ENCODE data around the gene RPS6KA5. TPM values are rescaled to one million over a fixed set of nuclear protein-coding genes. Genes with fewer than 3 reads are reported as not detected.

RPS6KA5 gene
- total RNA-seq, 1 experiment from 2014 or later: 24.2 TPM

DNA sequence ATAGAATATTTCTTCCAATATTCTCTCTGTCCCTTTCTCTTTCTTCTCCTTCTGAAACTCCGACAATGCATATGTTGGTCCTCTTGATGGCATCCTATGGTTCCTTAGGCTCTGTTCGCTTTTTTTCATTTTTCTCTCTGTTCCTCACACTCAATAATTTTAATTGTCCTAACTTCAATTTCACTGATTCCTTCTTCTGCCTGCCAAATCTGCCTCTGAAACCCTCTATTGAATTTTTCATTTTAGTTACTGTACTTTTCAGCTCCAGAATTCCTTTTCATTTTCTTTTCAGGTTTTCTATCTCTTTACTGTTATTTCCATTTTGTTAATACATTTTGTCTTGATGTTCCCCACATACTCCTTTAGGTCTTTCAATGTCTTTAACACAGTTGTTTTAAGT lies 177.2 kb downstream of the RPS6KA5 start (continued):
- TF ChIP-seq, protein P1, sequence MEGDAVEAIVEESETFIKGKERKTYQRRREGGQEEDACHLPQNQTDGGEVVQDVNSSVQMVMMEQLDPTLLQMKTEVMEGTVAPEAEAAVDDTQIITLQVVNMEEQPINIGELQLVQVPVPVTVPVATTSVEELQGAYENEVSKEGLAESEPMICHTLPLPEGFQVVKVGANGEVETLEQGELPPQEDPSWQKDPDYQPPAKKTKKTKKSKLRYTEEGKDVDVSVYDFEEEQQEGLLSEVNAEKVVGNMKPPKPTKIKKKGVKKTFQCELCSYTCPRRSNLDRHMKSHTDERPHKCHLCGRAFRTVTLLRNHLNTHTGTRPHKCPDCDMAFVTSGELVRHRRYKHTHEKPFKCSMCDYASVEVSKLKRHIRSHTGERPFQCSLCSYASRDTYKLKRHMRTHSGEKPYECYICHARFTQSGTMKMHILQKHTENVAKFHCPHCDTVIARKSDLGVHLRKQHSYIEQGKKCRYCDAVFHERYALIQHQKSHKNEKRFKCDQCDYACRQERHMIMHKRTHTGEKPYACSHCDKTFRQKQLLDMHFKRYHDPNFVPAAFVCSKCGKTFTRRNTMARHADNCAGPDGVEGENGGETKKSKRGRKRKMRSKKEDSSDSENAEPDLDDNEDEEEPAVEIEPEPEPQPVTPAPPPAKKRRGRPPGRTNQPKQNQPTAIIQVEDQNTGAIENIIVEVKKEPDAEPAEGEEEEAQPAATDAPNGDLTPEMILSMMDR (IDR thresholded peaks at IDR 0.05 in 2 of 3, conservative IDR thresholded peaks at IDR 0.05 in 1 of 3; ENCODE audit: borderline replicate concordance in 1 of 3, insufficient read depth in 1 of 3, low read depth in 2 of 3, low read length in 2 of 3): no peak
- TF ChIP-seq, protein P2, sequence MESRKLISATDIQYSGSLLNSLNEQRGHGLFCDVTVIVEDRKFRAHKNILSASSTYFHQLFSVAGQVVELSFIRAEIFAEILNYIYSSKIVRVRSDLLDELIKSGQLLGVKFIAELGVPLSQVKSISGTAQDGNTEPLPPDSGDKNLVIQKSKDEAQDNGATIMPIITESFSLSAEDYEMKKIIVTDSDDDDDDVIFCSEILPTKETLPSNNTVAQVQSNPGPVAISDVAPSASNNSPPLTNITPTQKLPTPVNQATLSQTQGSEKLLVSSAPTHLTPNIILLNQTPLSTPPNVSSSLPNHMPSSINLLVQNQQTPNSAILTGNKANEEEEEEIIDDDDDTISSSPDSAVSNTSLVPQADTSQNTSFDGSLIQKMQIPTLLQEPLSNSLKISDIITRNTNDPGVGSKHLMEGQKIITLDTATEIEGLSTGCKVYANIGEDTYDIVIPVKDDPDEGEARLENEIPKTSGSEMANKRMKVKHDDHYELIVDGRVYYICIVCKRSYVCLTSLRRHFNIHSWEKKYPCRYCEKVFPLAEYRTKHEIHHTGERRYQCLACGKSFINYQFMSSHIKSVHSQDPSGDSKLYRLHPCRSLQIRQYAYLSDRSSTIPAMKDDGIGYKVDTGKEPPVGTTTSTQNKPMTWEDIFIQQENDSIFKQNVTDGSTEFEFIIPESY (IDR thresholded peaks at IDR 0.05; ENCODE audit: extremely low read depth, insufficient replicate concordance, low read length): no peak
- no peak for TF ChIP-seq POLR2AphosphoS5 (IDR thresholded peaks at IDR 0.05; ENCODE audit: low read depth, low read length)

DNA sequence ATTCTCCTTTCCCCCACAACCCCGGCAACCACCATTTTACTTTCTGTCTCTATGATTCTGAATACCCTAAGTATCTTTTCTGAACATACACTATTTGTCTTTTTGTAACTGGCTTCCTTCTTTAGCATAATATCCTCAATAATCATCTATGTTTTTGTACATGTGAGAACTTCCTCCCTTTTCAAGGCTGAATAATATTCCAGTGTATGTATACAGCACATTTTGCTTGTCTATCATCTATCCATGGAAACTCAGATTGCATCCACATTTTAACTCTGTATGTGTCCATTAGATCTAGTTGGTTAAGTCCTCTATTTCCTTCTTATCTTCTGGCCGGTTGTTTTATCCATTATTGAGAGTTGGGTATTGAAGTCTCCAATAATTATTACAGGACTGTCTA lies 180.2 kb downstream of the RPS6KA5 start:
- H3K9ac ChIP-seq (ENCODE audit: low read length): no peak overlapping the region
- no peaks in the 10 kb centered on the region for H3K4me1 ChIP-seq (ENCODE audit: control insufficient read depth in 1 of 2, insufficient read depth in 2 of 2, low read length in 2 of 2)
- BruUV-seq (replicated peaks): no TSS peak
- ATAC-seq (no peak), DNase-seq (ENCODE audit: low read depth, low spot score) (no peak)
- no peaks in the 10 kb centered on the region for H3K27me3 ChIP-seq (ENCODE audit: insufficient read depth, low read length)
- TF ChIP-seq CBX3 (IDR thresholded peaks at IDR 0.05; ENCODE audit: low read depth) (no peak), RAD21 (IDR thresholded peaks at IDR 0.05; ENCODE audit: low read depth) (no peak), EZH2 (IDR thresholded peaks at IDR 0.05) (no peak), EZH2phosphoT487 (IDR thresholded peaks at IDR 0.05; ENCODE audit: borderline replicate concordance) (no peak), POLR2A (IDR thresholded peaks at IDR 0.05; ENCODE audit: borderline replicate concordance, extremely low read depth, insufficient read depth, insufficient read length) (no peak), POLR2AphosphoS5 (IDR thresholded peaks at IDR 0.05; ENCODE audit: low read depth, low read length) (no peak), TCF7L2 (IDR thresholded peaks at IDR 0.05; ENCODE audit: borderline replicate concordance, extremely low read depth, insufficient read depth, insufficient read length) (no peak), ZFX (IDR thresholded peaks at IDR 0.05) (no peak), FOSL1 (IDR thresholded peaks at IDR 0.05; ENCODE audit: low read depth) (no peak), CEBPB (IDR thresholded peaks at IDR 0.05; ENCODE audit: low read depth) (no peak), SIN3A (IDR thresholded peaks at IDR 0.05; ENCODE audit: low read depth) (no peak), YY1 (IDR thresholded peaks at IDR 0.05; ENCODE audit: extremely low read depth, insufficient replicate concordance, low read depth, low read length) (no peak), SP1 (IDR thresholded peaks at IDR 0.05; ENCODE audit: low read depth) (no peak), SRF (IDR thresholded peaks at IDR 0.05; ENCODE audit: low read depth) (no peak)
- TF ChIP-seq, protein P3, sequence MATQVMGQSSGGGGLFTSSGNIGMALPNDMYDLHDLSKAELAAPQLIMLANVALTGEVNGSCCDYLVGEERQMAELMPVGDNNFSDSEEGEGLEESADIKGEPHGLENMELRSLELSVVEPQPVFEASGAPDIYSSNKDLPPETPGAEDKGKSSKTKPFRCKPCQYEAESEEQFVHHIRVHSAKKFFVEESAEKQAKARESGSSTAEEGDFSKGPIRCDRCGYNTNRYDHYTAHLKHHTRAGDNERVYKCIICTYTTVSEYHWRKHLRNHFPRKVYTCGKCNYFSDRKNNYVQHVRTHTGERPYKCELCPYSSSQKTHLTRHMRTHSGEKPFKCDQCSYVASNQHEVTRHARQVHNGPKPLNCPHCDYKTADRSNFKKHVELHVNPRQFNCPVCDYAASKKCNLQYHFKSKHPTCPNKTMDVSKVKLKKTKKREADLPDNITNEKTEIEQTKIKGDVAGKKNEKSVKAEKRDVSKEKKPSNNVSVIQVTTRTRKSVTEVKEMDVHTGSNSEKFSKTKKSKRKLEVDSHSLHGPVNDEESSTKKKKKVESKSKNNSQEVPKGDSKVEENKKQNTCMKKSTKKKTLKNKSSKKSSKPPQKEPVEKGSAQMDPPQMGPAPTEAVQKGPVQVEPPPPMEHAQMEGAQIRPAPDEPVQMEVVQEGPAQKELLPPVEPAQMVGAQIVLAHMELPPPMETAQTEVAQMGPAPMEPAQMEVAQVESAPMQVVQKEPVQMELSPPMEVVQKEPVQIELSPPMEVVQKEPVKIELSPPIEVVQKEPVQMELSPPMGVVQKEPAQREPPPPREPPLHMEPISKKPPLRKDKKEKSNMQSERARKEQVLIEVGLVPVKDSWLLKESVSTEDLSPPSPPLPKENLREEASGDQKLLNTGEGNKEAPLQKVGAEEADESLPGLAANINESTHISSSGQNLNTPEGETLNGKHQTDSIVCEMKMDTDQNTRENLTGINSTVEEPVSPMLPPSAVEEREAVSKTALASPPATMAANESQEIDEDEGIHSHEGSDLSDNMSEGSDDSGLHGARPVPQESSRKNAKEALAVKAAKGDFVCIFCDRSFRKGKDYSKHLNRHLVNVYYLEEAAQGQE (IDR thresholded peaks at IDR 0.05; ENCODE audit: low read depth): no peak
- TF ChIP-seq, protein P4, sequence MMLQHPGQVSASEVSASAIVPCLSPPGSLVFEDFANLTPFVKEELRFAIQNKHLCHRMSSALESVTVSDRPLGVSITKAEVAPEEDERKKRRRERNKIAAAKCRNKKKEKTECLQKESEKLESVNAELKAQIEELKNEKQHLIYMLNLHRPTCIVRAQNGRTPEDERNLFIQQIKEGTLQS (IDR thresholded peaks at IDR 0.05): no peak
- ChIA-PET RAD21 (ENCODE audit: low non-redundant PET in 1 of 2, low total read pairs in 2 of 2, uncharacterized antibody in 2 of 2, unreplicated experiment in 2 of 2) (no interaction called here), POLR2A (interaction anchor here (0.7 kb wide), 1 partner anchor 179 kb away, joined by 6 read pairs; no protein-coding TSS in a partner anchor), CTCF (no interaction called here)
- H3K9me2 ChIP-seq (ENCODE audit: insufficient read depth): no peaks in the 10 kb centered on the region
- no peak overlapping the region for H3K4me3 ChIP-seq (replicated peaks in 1 of 2; ENCODE audit: low read depth in 1 of 2, low read length in 2 of 2)
- H4K20me1 ChIP-seq (ENCODE audit: insufficient read depth): no peaks in the 10 kb centered on the region
- H2AFZ ChIP-seq (ENCODE audit: low read depth, low read length, poor library complexity, severe bottlenecking): no peak overlapping the region
- H3K36me3 ChIP-seq (ENCODE audit: control insufficient read depth in 1 of 2, insufficient read depth in 2 of 2, low read length in 2 of 2): no peaks in the 10 kb centered on the region
- no peaks in the 10 kb centered on the region for H3K9me3 ChIP-seq (ENCODE audit: control insufficient read depth in 1 of 2, insufficient read depth in 1 of 2, low read depth in 1 of 2, low read length in 2 of 2)
- no peaks in the 10 kb centered on the region for H3K79me2 ChIP-seq (ENCODE audit: insufficient read depth, low read length)
- H3K4me2 ChIP-seq (ENCODE audit: low read length): no peak overlapping the region
- intact Hi-C loops (cut with micrococcal nuclease): no loop called here
- H3K27ac ChIP-seq (ENCODE audit: low read depth, low read length): no peak overlapping the region

Data from HCT116 (cell line).